ENCODE data around the gene ROR1.
A peak's percentile ranks its signal among the peaks of the same experiment; 100 is the strongest.

ROR1 gene

DNA sequence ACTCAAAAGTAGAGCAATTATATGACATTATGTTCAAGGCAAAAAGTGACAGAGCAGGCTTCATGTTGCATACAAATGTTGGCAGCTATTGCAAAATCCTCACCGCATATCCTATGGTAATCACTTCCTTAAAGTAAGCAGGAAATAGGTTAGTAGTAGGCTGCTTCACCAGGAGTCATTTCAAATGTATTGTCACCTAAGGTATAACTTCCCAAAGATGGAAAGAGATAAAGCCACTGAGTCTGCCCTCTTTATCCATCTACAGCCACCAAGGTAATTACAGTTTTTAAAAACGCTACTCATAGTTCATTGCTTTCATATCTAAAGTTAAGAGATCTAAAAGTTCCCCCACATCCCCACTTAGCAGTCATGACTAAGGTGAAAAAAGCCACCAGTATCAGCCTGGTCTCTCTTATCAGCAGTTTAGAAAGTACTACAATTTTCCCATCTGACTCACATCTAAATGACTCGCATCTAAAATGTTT lies 398.0 kb downstream of the ROR1 start:
- DNase-seq, result no peak

DNA sequence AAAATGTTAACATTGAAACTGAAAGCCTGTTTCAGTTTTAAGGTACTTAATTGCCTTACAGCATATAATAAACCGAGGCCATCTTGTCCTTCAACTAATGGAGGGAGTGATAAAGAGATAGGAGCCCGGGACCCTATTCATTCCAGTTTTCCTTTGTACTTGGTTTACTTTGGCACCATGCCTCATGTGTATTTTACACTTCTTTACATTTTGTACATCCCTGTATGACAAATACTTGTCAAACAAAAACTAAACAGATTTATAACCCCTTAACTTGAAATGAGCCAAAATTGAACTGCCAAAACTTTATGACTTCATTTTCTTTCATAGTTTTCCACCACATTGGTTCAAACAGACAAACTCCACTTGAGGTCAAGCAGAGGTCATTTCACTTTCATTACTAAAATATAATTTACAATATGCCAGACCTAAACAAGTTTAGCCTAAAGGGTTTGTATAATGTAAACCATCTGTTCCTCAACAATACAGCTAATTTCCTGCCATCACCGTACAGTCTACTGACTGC lies 398.7 kb downstream of the ROR1 start:
- no peak for DNase-seq

DNA sequence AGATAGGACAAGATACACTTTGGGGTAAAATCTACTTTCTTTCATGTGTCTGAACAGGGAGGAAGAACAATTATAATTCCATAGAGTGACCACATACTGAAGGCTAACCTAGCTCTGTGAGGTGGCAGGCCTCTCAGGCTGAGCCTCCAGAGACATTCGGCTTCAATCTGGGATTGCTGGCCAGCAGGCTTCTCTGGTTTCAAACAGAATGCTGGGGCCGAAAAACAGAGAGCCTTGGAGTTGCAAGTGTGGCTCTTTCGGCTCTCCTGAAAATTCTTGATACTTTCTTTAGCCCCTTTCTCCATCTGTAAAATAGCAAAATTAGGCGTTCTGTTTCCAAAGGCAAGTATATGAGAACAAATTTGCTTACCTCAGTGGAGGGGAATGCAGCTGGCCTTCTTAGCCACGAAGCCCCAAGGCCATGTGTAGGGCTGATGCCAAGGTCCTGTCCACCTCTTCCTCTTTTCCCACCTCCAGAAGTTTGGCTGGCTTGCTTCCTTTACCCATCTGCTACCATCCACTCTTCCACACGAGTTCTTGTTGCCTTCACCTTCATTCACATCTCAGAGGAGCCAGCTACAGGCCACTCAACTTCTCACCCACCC lies 399.6 kb downstream of the ROR1 start:
- DNase-seq, result no peak

DNA sequence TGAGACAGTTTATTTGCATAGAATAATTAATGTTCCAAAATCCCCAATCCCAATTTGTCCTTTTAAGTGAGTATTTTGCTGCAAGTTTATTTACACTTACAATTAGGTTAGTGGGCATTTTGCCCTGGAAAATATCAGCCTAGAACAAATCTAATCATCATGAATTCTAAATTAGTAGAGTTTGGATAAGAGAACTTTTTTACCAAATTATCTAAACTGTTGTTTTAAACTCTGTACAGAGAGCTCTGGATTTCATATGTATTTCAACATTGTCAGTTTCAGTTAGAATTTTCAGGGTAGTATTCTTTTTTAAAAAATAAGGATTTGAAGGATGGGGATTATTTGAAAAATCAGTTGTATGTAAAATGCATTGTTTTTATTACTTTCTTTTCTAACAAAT lies 401.8 kb downstream of the ROR1 start:
- DNase-seq, result no peak

DNA sequence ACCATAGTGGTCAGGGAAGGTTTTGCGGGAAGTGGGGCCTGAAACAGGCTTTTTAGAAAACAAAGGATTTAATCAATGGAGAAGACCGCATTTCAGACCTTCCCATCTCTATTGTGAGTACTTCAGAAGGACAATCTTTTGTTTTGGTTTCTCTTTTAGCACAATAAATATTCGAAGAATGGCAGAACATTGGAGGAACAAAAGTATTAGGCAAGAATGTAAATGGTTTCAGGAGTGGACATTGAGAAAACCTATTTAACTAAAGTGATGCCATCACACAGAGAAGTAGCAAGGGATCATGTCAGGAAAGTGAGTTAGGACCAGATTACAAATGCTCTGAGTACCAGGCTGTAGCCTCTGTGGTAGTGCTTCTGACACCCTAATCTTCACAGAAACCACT lies 402.8 kb downstream of the ROR1 start:
- DNase-seq, result no peak

DNA sequence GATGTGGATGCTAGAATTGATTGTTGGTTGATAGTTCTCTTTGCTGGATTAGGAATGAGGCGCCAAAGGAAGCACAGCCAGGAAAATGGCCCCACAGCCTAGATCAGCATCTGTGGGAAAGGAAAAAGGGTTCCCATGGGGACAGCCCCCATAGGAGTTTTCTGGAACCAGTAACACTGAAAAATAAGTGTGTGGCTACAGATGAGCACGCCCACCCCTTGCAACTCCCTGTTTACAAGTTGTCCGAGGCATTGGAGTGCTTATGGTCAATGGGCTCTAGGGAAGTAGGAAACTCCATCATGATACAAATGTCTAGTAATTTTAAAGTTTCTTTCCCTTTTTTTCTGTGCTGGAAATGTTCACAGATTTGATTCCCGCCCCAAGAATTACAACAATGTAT lies 405.8 kb downstream of the ROR1 start:
- DNase-seq, result no peak

DNA sequence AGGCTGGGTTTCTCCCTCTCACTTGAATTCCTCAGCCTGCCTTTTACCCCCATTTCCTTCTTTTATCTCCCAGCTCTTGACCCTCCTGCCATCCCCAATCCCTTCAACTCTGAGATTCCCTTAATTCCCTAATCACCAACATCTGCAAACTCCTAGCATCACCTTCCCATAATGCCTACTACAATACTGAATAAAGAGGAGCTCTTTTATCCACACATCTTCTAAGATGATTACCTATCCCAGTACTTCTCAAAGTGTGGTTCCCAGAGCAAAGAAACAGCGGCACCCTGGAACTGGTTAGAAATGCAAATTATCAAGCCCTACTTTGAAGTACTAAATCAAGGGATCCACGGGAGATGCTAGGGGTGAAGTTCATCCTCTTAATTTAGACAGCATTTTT lies 408.4 kb downstream of the ROR1 start:
- DNase-seq, result no peak

DNA sequence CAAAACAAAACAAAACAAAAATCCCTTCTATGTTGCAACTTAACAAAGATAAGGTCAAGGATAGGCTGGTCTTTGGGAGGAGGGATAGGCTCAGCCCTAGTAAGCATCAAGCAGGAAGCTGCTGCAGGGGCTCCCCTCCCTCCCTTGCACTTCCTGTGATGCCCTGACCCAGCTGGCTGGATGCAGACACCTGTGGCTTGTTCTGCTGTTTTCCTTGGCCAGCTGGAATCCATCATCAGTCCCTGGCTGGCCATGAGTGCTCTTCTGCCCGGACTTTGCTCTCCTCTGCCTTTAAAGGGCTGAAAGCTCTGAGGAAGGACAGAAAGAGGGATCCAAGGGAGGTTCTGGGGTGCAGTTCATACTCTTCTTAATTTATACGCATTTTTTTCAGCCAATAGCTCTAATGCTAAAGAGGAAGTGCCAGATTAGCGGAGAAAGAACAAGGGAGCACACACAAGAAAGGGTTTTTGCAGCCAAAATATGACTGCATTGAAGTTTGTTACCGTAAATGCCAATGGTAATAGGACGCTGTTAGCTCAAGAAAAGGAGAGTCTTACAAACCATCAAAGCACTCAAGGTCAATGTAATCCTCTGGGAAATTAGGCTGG lies 409.7 kb downstream of the ROR1 start:
- DNase-seq, result no peak

DNA sequence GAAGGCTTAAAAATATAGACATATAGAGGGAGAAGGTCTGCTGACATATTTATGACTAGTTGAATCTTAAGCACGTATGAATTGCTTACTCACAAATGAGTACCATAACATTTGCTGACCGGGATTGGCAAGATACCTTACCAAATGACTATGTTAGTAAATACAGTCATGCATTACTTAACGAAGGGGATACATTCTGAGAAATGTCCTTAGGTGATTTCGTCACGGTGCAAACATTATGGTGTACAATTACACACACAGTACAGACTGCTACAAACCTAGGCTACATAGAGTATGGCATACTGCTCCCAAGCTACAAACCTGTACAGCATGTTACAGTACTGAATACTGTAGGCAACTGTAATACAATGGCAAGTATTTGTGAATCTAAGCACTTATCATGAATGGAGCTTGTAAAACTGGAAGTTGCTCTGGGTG lies 410.2 kb downstream of the ROR1 start:
- DNase-seq, result no peak

DNA sequence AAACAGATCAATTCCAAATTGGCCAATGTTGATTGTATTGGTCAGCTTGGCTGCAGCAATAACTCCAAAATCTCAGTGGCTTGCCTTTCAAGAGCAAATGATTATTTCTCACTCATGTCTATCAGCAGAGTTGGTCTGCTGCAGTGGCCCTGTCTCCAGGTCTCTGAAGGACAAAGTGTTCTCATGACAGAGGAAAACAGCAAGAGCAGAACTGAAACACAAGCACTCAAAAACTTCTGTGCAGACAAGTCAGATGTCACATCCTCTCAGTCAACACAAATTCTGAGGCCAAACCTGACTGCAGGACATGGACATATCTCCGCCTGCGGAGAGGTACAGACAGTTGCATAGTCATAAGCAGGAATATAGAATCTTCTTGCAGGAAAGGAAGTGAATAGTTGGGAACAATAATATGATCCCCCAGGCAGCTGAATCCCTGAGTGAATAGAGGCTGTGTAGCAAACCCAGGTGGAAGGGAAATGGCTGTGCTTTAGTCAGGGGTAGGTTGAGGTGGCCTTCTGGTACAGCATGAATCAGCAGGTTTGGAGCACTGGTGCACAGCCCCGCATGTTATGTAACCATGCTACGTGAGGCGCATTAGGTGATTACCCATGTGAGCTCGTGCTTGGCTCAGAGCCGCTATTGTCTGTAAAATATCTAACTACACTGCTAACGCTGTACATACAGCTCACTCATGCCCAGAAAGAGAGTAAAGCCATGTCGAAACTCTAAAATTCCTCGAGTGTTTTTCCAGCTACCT lies 412.5 kb downstream of the ROR1 start:
- no peak for DNase-seq

DNA sequence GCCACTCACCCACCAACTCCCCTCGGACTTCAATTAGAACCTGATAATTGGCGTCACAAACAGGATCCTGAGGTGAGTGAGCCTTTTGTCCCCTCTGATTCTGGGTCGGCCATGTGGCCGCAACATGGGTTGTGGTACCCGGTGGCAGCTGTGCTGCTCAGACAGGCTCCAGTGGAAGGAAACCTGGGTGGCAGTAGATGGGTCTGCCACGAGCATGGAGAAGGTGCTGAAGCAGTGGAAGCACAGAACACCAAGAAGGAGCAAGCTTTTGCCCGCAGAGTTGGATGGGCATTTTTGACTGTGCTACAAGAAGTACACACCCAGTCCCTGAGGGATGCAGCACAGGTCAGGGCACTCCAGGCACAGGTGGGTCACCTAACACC lies 413.1 kb downstream of the ROR1 start:
- no peak for DNase-seq

DNA sequence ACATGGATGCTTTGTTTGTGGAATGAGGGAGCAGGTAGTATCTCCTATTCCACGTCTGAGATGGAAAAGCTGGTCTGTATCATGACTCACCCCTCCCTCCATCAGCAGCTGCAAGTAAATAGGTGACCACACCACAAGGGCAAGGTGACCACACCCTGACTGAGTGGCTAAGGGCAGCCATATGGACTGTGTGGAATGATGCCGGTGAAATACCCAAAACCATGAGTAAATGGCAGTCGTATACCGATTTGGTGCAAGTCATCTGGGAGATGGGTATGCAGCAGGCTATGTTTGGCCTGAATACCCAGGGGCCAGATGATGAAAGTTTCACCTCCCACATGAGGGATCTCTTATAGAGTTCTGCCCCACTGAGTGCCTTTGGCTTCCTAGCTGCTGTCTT lies 413.8 kb downstream of the ROR1 start:
- no peak for DNase-seq

DNA sequence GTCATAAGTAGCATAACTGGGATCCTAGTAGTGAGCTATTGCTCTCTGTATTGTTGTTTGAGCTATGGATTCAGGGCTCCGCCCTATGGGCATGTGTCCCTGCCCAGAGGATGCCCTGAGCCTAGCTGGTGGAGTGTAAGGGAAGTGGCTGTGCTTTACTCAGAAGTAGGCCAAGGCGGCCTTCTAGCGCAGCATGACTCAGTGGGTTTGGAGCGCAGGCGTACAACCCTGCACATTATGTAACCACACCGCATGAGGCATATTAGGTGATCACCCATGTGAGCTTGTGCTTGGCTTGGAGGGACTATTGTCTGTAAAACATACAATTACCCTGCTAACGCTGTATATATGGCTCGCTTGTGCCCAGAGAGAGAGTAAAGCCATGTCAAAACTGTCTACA lies 418.5 kb downstream of the ROR1 start:
- DNase-seq, result no peak

DNA sequence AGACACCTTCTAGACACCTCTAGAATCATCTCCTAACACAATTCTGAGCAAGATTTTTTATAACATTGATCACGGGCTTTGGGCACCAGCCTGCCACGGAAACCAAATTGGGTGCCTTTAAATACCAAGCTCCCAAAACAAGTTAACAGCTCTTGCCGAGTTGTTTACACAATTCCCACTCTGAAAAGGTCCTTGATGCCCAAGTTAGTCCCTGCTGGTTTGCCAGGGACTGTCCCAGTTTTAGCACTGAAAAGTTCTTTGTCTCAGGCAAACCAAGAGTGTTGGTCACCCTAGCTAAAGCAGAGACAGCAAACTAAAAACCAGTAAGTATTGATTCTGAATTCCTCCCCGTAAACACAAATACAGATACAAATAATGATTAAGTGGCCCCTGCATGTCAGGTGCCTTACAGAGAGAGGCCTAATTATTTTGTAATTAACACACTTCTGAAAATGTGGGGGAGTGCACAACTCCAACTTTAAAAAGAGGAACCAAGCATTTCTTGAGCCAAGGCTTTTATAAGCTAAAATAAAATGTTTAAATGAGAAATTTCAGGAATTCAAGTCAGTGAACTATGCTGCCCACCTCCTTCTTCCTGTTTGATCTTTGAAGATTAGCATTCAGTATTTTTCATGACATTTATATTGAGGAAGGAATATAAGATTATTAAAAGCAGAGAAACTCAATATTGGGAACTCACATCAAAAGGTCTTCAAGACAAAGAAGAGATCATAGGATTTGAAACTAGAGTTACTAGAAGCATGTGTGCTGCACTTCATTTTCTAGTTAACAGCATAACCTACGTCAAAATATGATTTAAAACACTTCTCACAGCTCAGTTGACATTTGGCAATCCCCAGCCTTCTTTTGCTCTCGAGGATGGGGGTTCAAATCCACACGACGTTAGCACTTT lies 420.6 kb downstream of the ROR1 start:
- peak in 8 of 51 donors; percentile 4 to 53 (median 15) for DNase-seq

DNA sequence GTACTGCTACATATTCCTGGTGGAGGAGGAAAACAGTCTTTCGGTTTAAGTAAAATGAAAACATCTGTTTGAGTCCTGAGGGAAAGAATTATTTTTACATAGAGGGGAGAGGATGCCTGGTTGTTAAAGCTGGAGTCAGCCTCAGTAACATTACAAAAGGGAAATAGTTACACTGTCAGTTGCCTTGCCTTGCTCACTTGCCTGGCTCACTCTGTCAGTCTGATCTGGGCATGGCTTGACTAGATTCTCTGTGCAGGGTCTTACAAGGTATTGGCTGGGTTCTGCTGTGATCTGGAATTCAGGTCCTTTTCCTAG lies 421.2 kb downstream of the ROR1 start:
- no peak for DNase-seq

DNA sequence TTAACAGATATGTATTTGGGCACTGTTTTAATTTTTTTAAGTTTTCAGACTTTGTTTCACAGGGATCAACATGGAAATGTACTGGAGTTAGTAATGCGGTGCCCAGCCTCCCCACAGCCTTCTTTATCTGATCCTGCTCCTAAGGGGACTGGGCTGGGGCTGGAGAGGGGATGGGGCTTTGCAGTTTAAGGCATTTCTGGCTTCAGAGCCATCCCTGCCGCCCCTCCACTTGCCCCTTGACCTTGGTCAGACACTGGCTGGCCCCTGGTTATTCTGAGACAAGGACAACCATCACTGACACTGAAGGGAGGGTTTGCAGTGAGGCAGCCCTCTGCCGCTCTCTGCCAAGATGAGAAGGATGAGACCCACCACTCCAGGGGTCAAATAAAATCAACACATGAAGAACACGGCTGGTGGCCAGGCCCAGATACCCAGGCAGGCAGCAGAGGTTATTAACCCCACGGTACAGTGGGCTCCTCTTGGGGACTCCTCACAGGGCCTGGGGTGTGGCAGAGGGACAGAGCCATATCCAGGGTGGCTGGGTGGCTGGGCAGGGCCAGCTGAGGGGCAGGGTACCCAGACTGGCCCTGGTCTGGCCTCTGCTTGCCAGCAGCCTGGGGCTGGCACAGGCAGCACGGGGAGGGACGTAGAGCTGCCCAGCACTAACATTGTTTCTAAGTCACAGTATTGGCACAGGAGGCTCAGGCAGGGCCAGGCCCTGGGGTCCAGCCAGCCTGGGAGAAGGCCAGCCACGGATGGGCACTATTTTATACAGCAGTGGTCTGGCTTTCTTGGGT lies 422.5 kb downstream of the ROR1 start:
- DNase-seq, result peak in 27 of 51 donors; percentile 4 to 69 (median 31)

DNA sequence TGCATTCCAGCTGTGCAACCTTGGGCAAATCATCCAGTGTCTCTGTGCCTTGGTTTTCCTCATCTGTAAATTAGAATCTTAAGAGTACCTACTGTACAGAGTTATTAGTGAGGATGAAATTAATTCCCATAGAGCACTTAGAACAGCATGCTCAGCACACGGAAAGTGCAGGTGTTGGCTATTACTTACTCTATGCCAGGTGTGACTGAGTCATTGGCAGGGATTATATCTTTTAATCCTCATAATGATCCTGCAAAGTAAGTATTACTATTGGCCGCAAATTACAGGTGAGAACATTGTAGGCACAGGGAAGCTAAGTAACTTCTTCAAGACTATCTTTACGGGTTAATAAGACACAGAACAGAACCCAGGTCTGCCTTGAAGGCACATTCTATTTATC lies 423.3 kb downstream of the ROR1 start:
- DNase-seq, result no peak

DNA sequence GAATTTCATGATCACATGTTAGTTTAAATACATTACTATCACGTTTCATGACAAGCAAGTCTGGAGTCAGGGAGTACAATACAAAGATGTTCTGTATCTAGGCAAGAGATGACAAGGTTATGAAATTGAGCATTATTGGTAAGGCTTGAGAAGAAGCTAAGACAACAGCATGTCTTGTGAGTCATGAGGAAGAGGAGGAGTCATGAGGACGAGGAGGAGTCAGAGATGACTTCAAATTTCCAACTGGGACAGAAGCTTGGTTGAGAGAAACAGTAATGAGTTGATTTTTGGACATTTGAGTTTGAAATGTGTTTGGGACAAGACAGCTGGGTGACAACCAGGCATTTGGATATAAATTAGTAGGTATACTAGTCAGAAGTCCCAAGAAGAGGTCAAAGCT lies 425.3 kb downstream of the ROR1 start:
- no peak for DNase-seq

DNA sequence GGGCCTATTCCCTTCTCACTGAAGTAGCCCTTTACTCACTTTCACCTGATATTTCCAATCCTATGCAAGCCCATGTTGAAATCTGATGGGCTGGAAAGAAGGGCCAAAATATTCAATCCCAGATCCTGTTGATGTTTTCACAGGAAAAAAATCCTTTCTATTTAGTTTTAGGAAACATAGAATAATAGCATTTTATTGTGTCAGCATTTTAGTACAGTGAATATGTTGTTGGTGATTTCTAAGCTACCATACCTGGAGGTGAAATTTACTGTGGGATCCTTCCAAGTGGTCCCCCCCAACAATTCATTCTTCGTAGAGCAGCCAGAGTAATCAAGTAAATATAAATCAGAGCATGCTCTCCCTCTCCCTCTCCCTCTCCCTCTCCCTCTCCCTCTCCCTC lies 426.2 kb downstream of the ROR1 start:
- no peak for DNase-seq

DNA sequence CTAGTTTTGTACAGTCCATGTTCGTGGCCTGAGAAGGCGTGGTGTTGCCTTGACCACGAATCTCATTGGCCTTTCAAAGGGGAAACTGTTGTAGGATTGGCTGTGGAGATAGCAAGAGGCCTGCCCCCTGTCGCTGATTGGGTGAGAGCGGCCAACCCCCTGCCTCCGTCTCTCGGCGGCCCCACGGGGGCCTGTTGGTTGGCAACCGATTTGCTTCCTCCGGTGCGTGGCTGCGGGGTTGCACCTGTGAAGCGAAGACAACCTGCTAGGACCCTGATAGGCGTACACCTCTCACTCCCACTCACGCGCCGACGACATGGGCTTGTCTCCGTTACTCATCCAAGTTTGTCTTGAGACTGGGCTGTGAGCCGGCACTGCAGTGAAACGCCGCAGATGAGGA lies 429.6 kb downstream of the ROR1 start, which contains the start of gene UBE2U:
Gene UBE2U (plus strand): TSS at position 204 of the 400 bp plus-strand sequence. CDS start 428 bp downstream, outside the sequence.
- no peak for DNase-seq

DNA sequence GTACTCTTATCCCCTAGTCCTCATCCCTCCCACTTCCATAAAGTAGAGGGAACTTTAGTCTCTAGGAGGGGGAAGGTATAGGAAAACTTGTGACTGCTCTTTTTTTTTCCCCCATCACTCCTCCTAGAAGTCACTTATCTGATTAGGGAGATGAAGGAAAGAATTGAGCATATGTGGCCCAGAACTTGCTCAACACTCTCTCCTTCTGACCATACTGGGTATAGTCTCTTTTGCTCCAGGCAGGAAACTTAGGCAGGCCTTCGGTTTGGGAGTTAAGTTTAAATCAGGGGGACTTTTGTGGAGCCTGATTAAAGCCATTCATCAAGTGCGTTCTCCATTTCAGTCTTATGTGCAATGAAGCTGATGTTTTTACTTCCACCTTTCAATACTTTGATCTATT lies 435.4 kb downstream of the ROR1 start:
- no peak for DNase-seq
